ENCODE measurements around the gene SGK1. TPM values are rescaled to one million over a fixed set of nuclear protein-coding genes. Genes with fewer than 3 reads are reported as not detected.

Gene SGK1
- total RNA-seq, 1 experiment from 2014 or later: 7.8 TPM

GRCh38 chr6:134119486-134119885 is 198.4 kb downstream of the SGK1 start:
- Mint-ChIP-seq H3K9me3 (peaks cover 0 to 3% of the 10 kb centered on the region in 2 experiments; a peak in 1 of 5 replicates), H3K36me3 (ENCODE audit: insufficient read depth in 1 of 3, low read depth in 3 of 3) (no peaks in the 10 kb centered on the region; a peak in 1 of 7 replicates), H3K27ac (no peak overlapping the region), H3K4me1 (peaks cover 2 to 3% of the 10 kb centered on the region in 2 experiments; a peak in 3 of 4 replicates), H3K4me3 (no peak overlapping the region), H3K27me3 (ENCODE audit: low read depth) (peaks cover 5% of the 10 kb centered on the region)
- H3K4me1 ChIP-seq (ENCODE audit: insufficient read depth, low read length): no peaks in the 10 kb centered on the region
- DNase-seq: no peak
- no peak overlapping the region for H3K27ac ChIP-seq (ENCODE audit: insufficient read length, low read depth, low read length)
- H2BK15ac ChIP-seq (ENCODE audit: low read depth, low read length): no peak overlapping the region
- no peak overlapping the region for H2BK5ac ChIP-seq (ENCODE audit: insufficient read length, low read length)
- no peak overlapping the region for H3K18ac ChIP-seq (ENCODE audit: insufficient read length, low read depth, low read length)
- no peak overlapping the region for H2BK12ac ChIP-seq (ENCODE audit: insufficient read length, low read depth, low read length)
- no peak overlapping the region for H3K14ac ChIP-seq (ENCODE audit: insufficient read depth, low read length)
- no peaks in the 10 kb centered on the region for H3K79me1 ChIP-seq (ENCODE audit: insufficient read depth, low read depth, low read length, poor library complexity, severe bottlenecking)
- H3K9ac ChIP-seq (ENCODE audit: extremely low read depth, insufficient read length, low read length): no peak overlapping the region
- no peak overlapping the region for H3K4me2 ChIP-seq (ENCODE audit: insufficient read depth, insufficient read length, low read length)
- H3K9me3 ChIP-seq (ENCODE audit: control insufficient read depth, low read depth, low read length): no peaks in the 10 kb centered on the region
- H4K20me1 ChIP-seq (ENCODE audit: control insufficient read depth, insufficient read depth, insufficient read length): no peaks in the 10 kb centered on the region
- TF ChIP-seq CTCF (conservative IDR thresholded peaks at IDR 0.05): no peak
- no peak overlapping the region for H4K5ac ChIP-seq (ENCODE audit: insufficient read length, low read depth, low read length)
- no peak overlapping the region for H4K8ac ChIP-seq (replicated peaks; ENCODE audit: insufficient read length, low read depth, low read length)
- H2BK120ac ChIP-seq (ENCODE audit: low read depth, low read length, poor library complexity, severe bottlenecking): no peak overlapping the region
- no peak overlapping the region for H3K23ac ChIP-seq (ENCODE audit: insufficient read length, low read depth, low read length)
- no peak overlapping the region for H3K56ac ChIP-seq (ENCODE audit: insufficient read length, low read depth, low read length)
- H2BK20ac ChIP-seq (ENCODE audit: low read depth, low read length, poor library complexity, severe bottlenecking): no peak overlapping the region
- no peak overlapping the region for H2AK5ac ChIP-seq (ENCODE audit: insufficient read length, low read length)
- no peak overlapping the region for H4K91ac ChIP-seq (ENCODE audit: insufficient read length, low read depth, low read length)
- no peak overlapping the region for H3T11ph ChIP-seq (ENCODE audit: low read length)
- no peaks in the 10 kb centered on the region for H3K27me3 ChIP-seq (ENCODE audit: insufficient read depth, low read length)
- H2AFZ ChIP-seq (ENCODE audit: low read length): no peak overlapping the region
- H3K23me2 ChIP-seq (ENCODE audit: insufficient read length, low read depth, low read length, poor library complexity, severe bottlenecking): no peaks in the 10 kb centered on the region
- H3K79me2 ChIP-seq (ENCODE audit: insufficient read depth, low read length): no peaks in the 10 kb centered on the region
- H3K4ac ChIP-seq (ENCODE audit: low read depth, low read length): no peak overlapping the region
